ENCODE measurements around the gene SSBP3. TPM values are rescaled to one million over a fixed set of nuclear protein-coding genes. Genes with fewer than 3 reads are reported as not detected.

SSBP3 gene
- total RNA-seq, 1 experiment from 2014 or later, result 42.1 TPM

GRCh38 chr1:54408147-54409066 is 2.2 kb upstream of the SSBP3 start:
- Histone ChIP-seq H3K4me3 (ENCODE audit: low read depth, low read length) (no peak overlapping the region), H3K36me3 (ENCODE audit: control insufficient read depth, insufficient read depth, low read length) (no peaks in the 10 kb centered on the region), H3K27me3 (replicated peaks; ENCODE audit: control insufficient read depth, insufficient read depth, low read length) (no peaks in the 10 kb centered on the region), H3K4me1 (peaks cover 28% of the 10 kb centered on the region), H3K9me3 (no peaks in the 10 kb centered on the region)
- H3K27me3 Mint-ChIP-seq (ENCODE audit: insufficient read depth, unreplicated experiment), result no peaks in the 10 kb centered on the region
- peak overlapping the region; percentile 11 for H3K27ac Mint-ChIP-seq (ENCODE audit: unreplicated experiment)
- DNase-seq, result no peak
- ChIA-PET CTCF (interaction anchor here (0.7 to 2.3 kb wide), 2 partner anchors 80 to 81 kb away, joined by 5 to 36 read pairs; no protein-coding TSS in a partner anchor), POLR2A (no interaction called here)
- intact Hi-C loops (cut with micrococcal nuclease; ENCODE audit: unreplicated experiment), result loop anchor here (2.0 to 10.0 kb wide), 2 partner anchors 20 to 284 kb away; no protein-coding TSS in a partner anchor
- peaks cover 27% of the 10 kb centered on the region for H3K4me1 Mint-ChIP-seq (ENCODE audit: low read depth, unreplicated experiment)
- no TSS peak for BruUV-seq (replicated peaks)
- no peaks in the 10 kb centered on the region for H3K9me3 Mint-ChIP-seq (ENCODE audit: unreplicated experiment)
- no peak for TF ChIP-seq CTCF (IDR thresholded peaks at IDR 0.05; ENCODE audit: insufficient read depth in 1 of 2, low read depth in 1 of 2, low read length in 1 of 2, severe bottlenecking in 1 of 2, unreplicated experiment in 1 of 2)
- H3K36me3 Mint-ChIP-seq (ENCODE audit: insufficient read depth, unreplicated experiment), result peaks cover 1% of the 10 kb centered on the region
- peak overlapping the region; percentile 79 for H3K4me3 Mint-ChIP-seq (ENCODE audit: unreplicated experiment)

- Histone ChIP-seq H3K4me1 (peaks cover 28% of the 10 kb centered on the region), H3K4me3 (ENCODE audit: low read depth, low read length) (peak overlapping the region; percentile 54), H3K36me3 (ENCODE audit: control insufficient read depth, insufficient read depth, low read length) (no peaks in the 10 kb centered on the region), H3K9me3 (no peaks in the 10 kb centered on the region), H3K27me3 (replicated peaks; ENCODE audit: control insufficient read depth, insufficient read depth, low read length) (no peaks in the 10 kb centered on the region)
- intact Hi-C loops (cut with micrococcal nuclease; ENCODE audit: unreplicated experiment), result loop anchor here (1.0 to 10.0 kb wide), 4 partner anchors 21 to 283 kb away; no protein-coding TSS in a partner anchor
- TF ChIP-seq CTCF (IDR thresholded peaks at IDR 0.05; ENCODE audit: insufficient read depth in 1 of 2, low read depth in 1 of 2, low read length in 1 of 2, severe bottlenecking in 1 of 2, unreplicated experiment in 1 of 2), result no peak
- peak; percentile 65 to 72 for DNase-seq
- BruUV-seq (replicated peaks), result TSS peak; percentile 72
- peak overlapping the region; percentile 79 for H3K4me3 Mint-ChIP-seq (ENCODE audit: unreplicated experiment)
- H3K27me3 Mint-ChIP-seq (ENCODE audit: insufficient read depth, unreplicated experiment), result no peaks in the 10 kb centered on the region
- H3K4me1 Mint-ChIP-seq (ENCODE audit: low read depth, unreplicated experiment), result peaks cover 35% of the 10 kb centered on the region
- ChIA-PET POLR2A (interaction anchor here (0.5 to 1.6 kb wide), 4 partner anchors 24 to 245 kb away, joined by 3 to 10 read pairs (median 7); no protein-coding TSS in a partner anchor), CTCF (interaction anchor here (0.6 to 2.3 kb wide), 5 partner anchors 79 to 1129 kb away, joined by 3 to 36 read pairs (median 4); no protein-coding TSS in a partner anchor)
- peaks cover 9% of the 10 kb centered on the region for H3K36me3 Mint-ChIP-seq (ENCODE audit: insufficient read depth, unreplicated experiment)
- H3K9me3 Mint-ChIP-seq (ENCODE audit: unreplicated experiment), result no peaks in the 10 kb centered on the region
- peak overlapping the region; percentile 11 for H3K27ac Mint-ChIP-seq (ENCODE audit: unreplicated experiment)
Measured at GRCh38 chr1:54407404-54408146, 1.4 kb upstream of the SSBP3 start.

GRCh38 chr1:54407154-54407403 is 885 bp upstream of the SSBP3 start:
- Mint-ChIP-seq H3K27me3 (ENCODE audit: insufficient read depth, unreplicated experiment) (no peaks in the 10 kb centered on the region), H3K4me1 (ENCODE audit: low read depth, unreplicated experiment) (peaks cover 38% of the 10 kb centered on the region)
- no peak for TF ChIP-seq CTCF (IDR thresholded peaks at IDR 0.05; ENCODE audit: insufficient read depth in 1 of 2, low read depth in 1 of 2, low read length in 1 of 2, severe bottlenecking in 1 of 2, unreplicated experiment in 1 of 2)

More at GRCh38 chr1:54407154-54407403, 885 bp upstream of the SSBP3 start:
- H3K4me3 ChIP-seq (ENCODE audit: low read depth, low read length), result peak overlapping the region; percentile 54
- H3K9me3 Mint-ChIP-seq (ENCODE audit: unreplicated experiment), result no peaks in the 10 kb centered on the region
- H3K36me3 Mint-ChIP-seq (ENCODE audit: insufficient read depth, unreplicated experiment), result peaks cover 11% of the 10 kb centered on the region
- ChIA-PET CTCF (interaction anchor here (0.6 to 2.3 kb wide), 6 partner anchors 80 to 1129 kb away, joined by 3 to 36 read pairs (median 4); no protein-coding TSS in a partner anchor), POLR2A (interaction anchor here (0.5 to 1.6 kb wide), 4 partner anchors 24 to 244 kb away, joined by 3 to 10 read pairs (median 7); no protein-coding TSS in a partner anchor)
- H3K9me3 ChIP-seq, result no peaks in the 10 kb centered on the region
- intact Hi-C loops (cut with micrococcal nuclease; ENCODE audit: unreplicated experiment), result loop anchor here (1.0 to 10.0 kb wide), 3 partner anchors 81 to 282 kb away; no protein-coding TSS in a partner anchor
- no peaks in the 10 kb centered on the region for H3K36me3 ChIP-seq (ENCODE audit: control insufficient read depth, insufficient read depth, low read length)
- no peaks in the 10 kb centered on the region for H3K27me3 ChIP-seq (replicated peaks; ENCODE audit: control insufficient read depth, insufficient read depth, low read length)
- peak overlapping the region; percentile 11 for H3K27ac Mint-ChIP-seq (ENCODE audit: unreplicated experiment)
- peak in 1 of 2 experiments; percentile 45 for DNase-seq
- BruUV-seq (replicated peaks), result no TSS peak
- H3K4me1 ChIP-seq, result peaks cover 28% of the 10 kb centered on the region
- H3K4me3 Mint-ChIP-seq (ENCODE audit: unreplicated experiment), result peak overlapping the region; percentile 79
